CD4-positive, alpha-beta T cell treated with Interleukin-1 beta for 1 hour (primary cell): ENCODE measurements around the gene DLG3.

Experiments used
- DNase-seq, 2 donors: peaks; one replicate each; pipeline ENCODE4 v3.0.0-alpha.2; 2020 to 2022

Gene DLG3

DNA sequence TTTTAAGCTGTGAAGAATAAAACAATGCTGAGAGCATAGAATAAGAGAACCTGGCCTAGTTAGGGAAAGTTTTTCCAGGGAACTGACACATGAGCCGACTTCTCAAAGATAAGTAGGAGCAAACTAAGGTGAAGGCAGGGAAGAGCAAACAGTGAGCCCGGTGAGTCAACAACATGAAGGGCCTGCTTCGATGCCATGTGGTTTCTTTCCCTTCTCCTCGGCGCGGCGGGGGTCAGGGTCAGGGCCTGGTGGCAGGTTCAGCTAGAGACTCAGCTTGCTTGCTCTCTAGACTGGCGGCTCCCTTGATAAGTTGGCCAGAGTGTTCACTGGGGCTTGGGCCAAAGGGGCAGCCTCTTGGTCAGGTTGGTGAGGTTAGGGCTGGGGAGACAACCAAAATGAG is 81.1 kb downstream of the DLG3 start:
- no peak for DNase-seq

DNA sequence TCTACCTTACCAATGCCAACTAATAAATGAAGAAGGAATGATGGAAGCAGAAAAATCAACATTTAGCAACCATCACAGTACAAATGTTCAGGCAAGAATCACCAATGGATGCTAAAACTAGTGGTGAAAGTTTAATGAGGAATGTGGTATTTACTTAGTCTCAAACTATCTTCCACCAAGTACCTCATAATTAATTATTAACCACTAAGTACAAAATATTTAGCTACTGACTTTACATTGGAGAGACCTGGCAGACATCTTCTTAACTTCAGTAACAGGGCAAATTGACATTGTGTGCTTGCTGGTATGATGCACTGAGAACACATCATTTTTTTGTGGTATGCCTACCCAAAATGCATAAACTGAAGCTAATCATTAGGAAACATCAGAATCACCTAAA is 82.4 kb downstream of the DLG3 start:
- no peak for DNase-seq

DNA sequence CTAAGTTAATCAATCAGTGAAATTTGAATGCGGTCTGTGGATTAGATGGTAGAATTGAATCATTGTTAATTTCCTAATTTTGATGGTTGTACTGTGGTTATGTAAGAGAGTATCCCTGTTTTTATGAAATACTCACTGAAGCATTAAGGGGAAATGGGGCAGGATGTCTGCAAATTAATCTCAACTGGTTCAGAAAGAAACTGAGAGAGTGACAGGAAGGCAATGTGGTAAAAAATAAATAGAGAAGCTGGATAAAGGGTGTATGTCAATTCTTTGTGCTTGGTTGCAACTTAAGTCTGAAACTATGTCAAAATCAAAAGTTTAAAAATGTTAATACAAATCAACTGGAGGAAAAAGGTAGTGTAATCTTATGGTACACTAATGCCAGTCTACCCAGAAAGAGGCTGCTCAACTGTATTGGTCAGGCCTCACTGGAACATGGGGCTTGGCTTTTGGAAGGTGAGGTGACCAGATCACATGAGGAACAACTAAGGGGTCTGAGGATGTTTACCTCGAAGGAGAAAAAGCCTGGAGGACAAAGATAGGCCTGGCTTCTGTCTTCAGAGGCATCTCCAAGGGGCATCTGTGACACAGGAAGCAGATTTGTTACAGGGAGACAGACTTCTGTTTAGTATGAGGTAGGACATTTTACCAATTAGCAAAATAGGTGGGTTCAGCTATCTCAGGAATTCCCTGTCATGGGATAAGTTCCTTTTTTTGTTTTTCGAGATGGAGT is 83.1 kb downstream of the DLG3 start:
- no peak for DNase-seq

- DNase-seq: no peak
These were observed 90.6 kb downstream of the DLG3 start for GRCh38 chrX:70535198-70535597.

- DNase-seq: no peak
These were observed 104.8 kb downstream of the DLG3 start for GRCh38 chrX:70549429-70549828.

DNA sequence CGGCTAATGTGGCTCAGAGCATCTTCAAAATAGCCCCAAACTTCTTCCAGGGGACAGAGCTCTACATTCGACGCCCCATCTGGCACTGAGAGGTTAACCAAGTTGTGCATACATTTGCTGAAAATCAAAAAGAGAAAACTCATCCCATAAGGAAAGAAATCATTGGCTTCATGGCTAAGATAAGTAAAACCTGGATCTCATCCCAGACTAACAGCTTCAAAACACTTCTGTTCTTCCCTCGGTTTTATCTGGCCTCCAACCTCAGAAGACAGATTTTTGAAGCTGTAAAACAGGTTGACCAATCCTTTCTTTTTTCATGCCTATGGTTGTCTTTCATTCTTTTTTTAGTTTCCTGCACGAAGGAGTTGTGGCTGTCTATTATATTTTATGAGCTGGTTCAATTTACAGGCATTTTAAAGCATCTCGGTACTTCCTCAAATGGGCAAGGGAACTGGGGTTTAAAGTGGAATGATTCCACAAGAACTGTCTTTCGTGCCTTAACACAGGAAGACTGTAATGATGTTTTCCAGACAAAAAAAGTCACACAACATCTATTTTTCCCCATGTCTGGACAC is 107.6 kb downstream of the DLG3 start:
- DNase-seq: no peak

DNA sequence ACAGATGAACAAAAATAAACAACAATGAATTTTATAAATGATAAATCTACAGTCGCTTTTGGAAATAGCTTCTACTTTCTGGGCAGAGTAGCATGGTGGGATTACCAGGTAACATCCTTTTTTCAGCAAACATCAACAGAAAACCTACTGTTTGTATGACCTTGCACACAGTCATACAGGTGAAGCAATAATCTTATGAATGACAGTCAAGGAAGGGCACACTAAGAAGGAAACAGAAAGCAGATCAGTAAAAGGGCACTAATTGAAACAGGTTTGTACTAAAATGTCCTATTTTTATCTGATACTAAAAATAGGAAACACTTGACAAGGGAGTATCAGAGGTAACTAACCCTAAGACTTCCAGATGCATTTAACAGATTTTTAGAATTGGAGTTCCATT is 108.9 kb downstream of the DLG3 start:
- DNase-seq: no peak

GRCh38 chrX:70554081-70554480 is 109.4 kb downstream of the DLG3 start:
- DNase-seq: peak in 1 of 2 donors; percentile 1

DNA sequence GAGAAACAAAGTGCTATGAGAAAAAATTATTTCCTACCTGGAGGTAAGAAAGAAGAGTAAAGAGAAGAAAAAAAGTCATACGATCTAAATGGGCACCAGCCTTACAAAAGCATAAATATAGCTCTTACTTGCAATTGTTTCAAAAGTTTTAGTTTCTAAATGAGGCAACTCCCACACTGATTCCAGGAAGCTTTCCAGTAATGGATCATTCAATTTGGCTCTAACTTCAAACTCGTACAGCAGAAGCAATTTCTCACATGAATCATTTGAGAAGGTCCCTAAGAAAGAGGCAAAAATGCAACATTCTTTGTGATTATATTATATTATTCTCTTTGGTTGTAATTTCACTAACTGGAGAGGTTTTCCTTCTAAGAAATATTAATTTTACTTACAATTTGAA is 109.9 kb downstream of the DLG3 start:
- DNase-seq: no peak

DNA sequence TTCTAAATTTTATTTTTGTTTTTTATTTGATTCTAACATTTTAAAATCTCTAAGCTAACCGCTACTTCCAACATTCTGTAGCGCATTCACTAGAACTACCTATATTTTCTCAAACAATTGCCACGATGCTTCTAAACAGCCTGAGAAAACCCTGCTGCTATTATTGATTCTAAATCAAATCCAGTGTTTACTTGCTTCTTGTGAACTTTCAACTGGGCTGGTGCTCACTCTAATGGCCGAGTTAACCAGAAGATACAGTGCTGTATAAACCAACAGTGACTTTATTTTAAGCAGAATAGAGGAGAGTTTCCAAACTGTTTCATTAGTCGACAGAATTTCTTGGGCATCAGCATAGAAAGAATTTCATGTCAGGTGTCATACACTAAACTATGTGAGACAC is 110.3 kb downstream of the DLG3 start:
- no peak for DNase-seq
